Uterus (tissue), 4 donors: Measurements from ENCODE around the gene RAB33B. TPM values are rescaled to one million over a fixed set of nuclear protein-coding genes. Genes with fewer than 3 reads are reported as not detected.

Experiments used
- DNase-seq, 2 donors: peaks; one replicate each; pipeline ENCODE4 v3.0.0-alpha.2; 2019 to 2020
- H3K27ac ChIP-seq, 2 donors: fragments of 200-600 bp; sonication (generic); 1 replicate in 1 of 2; 2 replicates in 1 of 2; pipeline ENCODE4 v1.5.1; 2016 to 2018
- H3K27me3 ChIP-seq, 2 donors: fragments of 200-600 bp; sonication (generic); one replicate each; pipeline ENCODE4 v1.5.1; 2018 to 2019; ENCODE audit warnings: control low read depth in 1 of 2
- H3K36me3 ChIP-seq, 2 donors: fragments of 200-600 bp; sonication (generic); one replicate each; pipeline ENCODE4 v1.5.1; 2019; ENCODE audit warnings: control low read depth in 1 of 2
- H3K4me1 ChIP-seq, 2 donors: fragments of 200-600 bp; sonication (generic); one replicate each; pipeline ENCODE4 v1.5.1; 2018 to 2019; ENCODE audit warnings: control low read depth in 1 of 2
- H3K4me3 ChIP-seq, 2 donors: fragments of 200-600 bp; sonication (generic); 1 replicate in 1 of 2; 2 replicates in 1 of 2; pipeline ENCODE4 v1.5.1; 2018 to 2019; ENCODE audit warnings: mild to moderate bottlenecking in 1 of 2
- H3K9me3 ChIP-seq, 2 donors: fragments of 200-600 bp; sonication (generic); one replicate each; pipeline ENCODE4 v1.5.1; 2019; ENCODE audit warnings: control low read depth in 1 of 2
- CTCF ChIP-seq, 4 experiments: fragments of 200-600 bp in 2 of 4; fragments of 450-650 bp in 2 of 4; sonication (generic) in 2 of 4; IDR thresholded peaks; one replicate each; pipeline ENCODE4 v1.5.1; 2016 to 2019; ENCODE audit warnings: antibody characterized with exemption in 4 of 4, mild to moderate bottlenecking in 2 of 4, moderate library complexity in 1 of 4
- POLR2A ChIP-seq, 2 donors: fragments of 450-650 bp; IDR thresholded peaks; one replicate each; pipeline ENCODE4 v1.6.1; 2016; ENCODE audit warnings: antibody characterized with exemption in 2 of 2, mild to moderate bottlenecking in 1 of 2, moderate library complexity in 1 of 2
- intact Hi-C: fragments of 100-400 bp; cut with DNase I; formaldehyde crosslinking; loops from one replicate; pipeline ENCODE4 v1.15.1; 2023; ENCODE audit warnings: low total_unique reads
- total RNA-seq, 4 donors: library from RNA; depleted of rRNA in 3 of 4; stranded (reverse); fragments of >200 nt in 3 of 4; gene quantifications; one replicate each; pipeline versions ENCODE4 v1.1.0 to v1.2.4, GENCODE V29; 2014 to 2023
- donor health status: DM: yes; HTN: yes; CAD: no.

Gene RAB33B
- total RNA-seq, 4 donors from 2014 or later: 9.2 to 46.8 (median 13.8) TPM

DNA sequence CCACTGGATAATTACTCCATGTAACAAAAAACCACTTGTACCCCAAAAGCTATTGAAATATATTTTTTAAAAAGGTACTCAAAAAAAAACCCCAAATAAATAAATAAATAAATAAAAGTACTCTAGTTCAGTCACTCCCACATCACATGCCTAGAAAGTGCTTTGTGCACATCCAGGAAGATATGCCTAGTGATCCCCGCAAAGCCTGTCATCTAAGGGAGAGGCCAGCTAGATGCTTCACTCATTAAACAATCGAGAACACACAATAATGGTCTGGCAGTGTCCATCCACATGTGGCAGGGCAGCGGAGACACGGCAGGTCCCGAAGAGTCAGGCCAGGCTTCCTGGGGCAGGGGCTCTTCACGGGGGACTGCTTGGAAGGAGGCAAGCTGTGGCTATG is 47.6 kb downstream of the RAB33B start:
- H3K4me1 ChIP-seq: no peaks in the 10 kb centered on the region
- H3K27me3 ChIP-seq: no peaks in the 10 kb centered on the region
- no peaks in the 10 kb centered on the region for H3K36me3 ChIP-seq
- intact Hi-C loops: no loop called here
- DNase-seq: no peak
- no peak overlapping the region for H3K4me3 ChIP-seq
- H3K9me3 ChIP-seq: no peaks in the 10 kb centered on the region
- no peak overlapping the region for H3K27ac ChIP-seq
- no peak for TF ChIP-seq POLR2A (IDR thresholded peaks at IDR 0.05)
- no peak for TF ChIP-seq CTCF (IDR thresholded peaks at IDR 0.05)

DNA sequence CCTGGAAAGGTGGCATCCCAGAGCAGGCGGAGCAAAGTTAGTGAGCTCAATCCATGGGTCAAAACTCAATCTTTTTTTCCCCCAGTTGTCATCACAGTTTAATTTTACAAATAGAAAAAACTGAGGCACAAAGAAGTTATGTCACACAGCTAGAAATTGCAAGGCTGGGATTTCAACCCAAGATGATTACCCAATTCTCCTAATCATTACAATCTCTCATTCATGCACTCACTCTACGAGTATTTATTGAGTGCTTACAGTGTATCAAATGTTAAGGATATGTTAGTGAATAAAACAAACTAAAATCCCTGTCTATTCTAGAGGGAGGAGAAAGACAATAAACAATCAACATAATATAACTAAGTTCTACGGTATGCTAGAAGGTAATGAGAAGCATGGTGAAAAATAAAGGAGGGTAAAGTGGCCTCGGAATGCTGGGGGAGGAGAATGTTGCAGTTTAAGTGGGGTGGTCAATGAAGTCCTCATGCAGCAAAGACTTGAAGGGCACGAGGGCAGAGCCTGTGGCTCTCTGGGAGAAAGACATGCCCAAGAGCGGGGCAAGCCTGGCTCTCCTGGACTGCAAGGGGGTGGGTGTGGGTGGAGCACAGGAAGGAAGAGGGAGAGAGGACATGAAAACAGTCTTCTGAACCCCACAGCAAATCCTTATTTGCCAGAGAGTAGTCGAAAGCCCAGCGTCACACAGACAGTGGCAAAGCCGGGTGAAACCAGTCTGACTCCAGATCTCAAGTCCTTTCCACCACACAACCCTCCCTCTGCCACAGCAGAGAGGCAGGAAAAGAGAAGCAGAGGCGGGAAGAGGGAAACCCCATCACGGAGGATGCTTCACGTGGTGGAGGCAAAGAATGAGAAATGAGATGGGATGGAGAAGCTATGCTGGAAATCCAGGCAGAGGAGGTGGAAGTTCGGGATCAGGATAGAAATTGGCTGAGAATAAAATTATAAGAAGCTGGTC is 48.3 kb downstream of the RAB33B start:
- DNase-seq: no peak
- Histone ChIP-seq H3K27me3 (no peaks in the 10 kb centered on the region), H3K9me3 (no peaks in the 10 kb centered on the region), H3K4me1 (no peaks in the 10 kb centered on the region), H3K27ac (no peak overlapping the region), H3K36me3 (no peaks in the 10 kb centered on the region), H3K4me3 (no peak overlapping the region)
- TF ChIP-seq CTCF (IDR thresholded peaks at IDR 0.05): no peak
- TF ChIP-seq POLR2A (IDR thresholded peaks at IDR 0.05): no peak
- intact Hi-C loops: no loop called here

GRCh38 chr4:139503622-139504166 is 49.8 kb downstream of the RAB33B start:
- TF ChIP-seq CTCF (IDR thresholded peaks at IDR 0.05) (no peak), POLR2A (IDR thresholded peaks at IDR 0.05) (no peak)
- Histone ChIP-seq H3K27ac (no peak overlapping the region), H3K27me3 (no peaks in the 10 kb centered on the region), H3K4me3 (no peak overlapping the region), H3K4me1 (no peaks in the 10 kb centered on the region), H3K9me3 (no peaks in the 10 kb centered on the region), H3K36me3 (no peaks in the 10 kb centered on the region)
- no peak for DNase-seq
- intact Hi-C loops: no loop called here

DNA sequence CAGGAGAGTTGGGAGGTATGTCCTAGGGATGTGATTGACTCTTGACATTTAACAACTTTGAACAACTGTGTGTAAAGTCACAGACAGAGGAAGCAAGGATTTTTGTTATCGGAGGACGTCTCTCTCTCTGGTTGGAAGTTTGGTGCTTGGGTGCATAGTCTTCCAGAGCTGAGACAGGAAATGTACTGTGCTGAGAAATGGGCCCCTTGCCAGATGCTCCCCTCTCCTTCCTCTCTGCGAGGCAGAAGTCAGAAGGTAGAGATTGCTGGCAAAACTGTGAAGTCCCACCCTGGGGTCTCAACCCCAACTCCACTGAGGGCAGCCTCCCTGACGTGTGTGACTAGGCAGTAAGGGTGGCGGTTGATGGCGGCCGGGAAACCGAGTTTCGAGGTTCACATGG is 52.9 kb downstream of the RAB33B start:
- TF ChIP-seq CTCF (IDR thresholded peaks at IDR 0.05): no peak
- no peak for TF ChIP-seq POLR2A (IDR thresholded peaks at IDR 0.05)

DNA sequence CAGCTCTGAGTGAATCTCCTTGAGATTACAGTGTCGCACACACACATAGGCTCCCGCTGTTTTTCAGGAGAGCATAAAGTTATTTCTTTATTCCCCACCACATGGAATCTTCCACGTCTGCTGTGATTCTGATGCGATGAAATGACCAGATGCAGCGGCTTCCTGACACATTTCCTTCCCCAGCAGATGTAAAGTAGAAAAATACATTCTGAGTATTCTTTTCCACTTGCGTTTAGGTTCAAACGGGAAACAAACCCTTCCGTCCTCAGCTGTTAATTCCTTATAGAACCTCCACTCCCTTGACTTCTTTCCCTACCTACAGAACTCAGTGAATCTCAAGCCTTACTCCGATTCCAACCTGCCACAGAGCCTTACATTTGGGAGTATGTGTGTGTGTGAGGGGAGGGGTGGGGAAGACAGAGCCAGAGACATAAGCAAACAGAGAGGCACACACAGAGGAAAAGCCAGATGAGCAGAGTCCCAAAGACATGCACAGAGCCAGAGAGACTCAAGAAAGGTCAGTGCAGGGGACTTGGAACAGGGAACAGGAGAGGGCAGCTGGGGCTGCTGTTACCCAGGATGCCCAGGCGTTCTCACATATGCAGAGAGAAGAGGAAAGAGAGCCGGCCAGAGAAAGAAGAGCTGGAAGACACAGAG is 54.8 kb downstream of the RAB33B start:
- TF ChIP-seq CTCF (IDR thresholded peaks at IDR 0.05) (no peak), POLR2A (IDR thresholded peaks at IDR 0.05) (no peak)
- H3K27me3 ChIP-seq: no peaks in the 10 kb centered on the region
- intact Hi-C loops: no loop called here
- DNase-seq: no peak
- no peak overlapping the region for H3K27ac ChIP-seq
- no peak overlapping the region for H3K4me3 ChIP-seq
- no peaks in the 10 kb centered on the region for H3K36me3 ChIP-seq
- no peaks in the 10 kb centered on the region for H3K4me1 ChIP-seq
- no peaks in the 10 kb centered on the region for H3K9me3 ChIP-seq

More for the DNA sequence above, 52.9 kb downstream of the RAB33B start:
- Histone ChIP-seq H3K9me3 (no peaks in the 10 kb centered on the region), H3K36me3 (no peaks in the 10 kb centered on the region), H3K27me3 (no peaks in the 10 kb centered on the region), H3K4me3 (no peak overlapping the region), H3K4me1 (no peaks in the 10 kb centered on the region), H3K27ac (no peak overlapping the region)
- intact Hi-C loops: no loop called here
- DNase-seq: no peak
